T follicular helper cell (primary cell): ENCODE data around the gene BCR.

Experiments
- DNase-seq: peaks from one replicate; pipeline ENCODE4 v3.0.0-alpha.2; 2020; ENCODE audit warnings: low read depth

Gene BCR

DNA sequence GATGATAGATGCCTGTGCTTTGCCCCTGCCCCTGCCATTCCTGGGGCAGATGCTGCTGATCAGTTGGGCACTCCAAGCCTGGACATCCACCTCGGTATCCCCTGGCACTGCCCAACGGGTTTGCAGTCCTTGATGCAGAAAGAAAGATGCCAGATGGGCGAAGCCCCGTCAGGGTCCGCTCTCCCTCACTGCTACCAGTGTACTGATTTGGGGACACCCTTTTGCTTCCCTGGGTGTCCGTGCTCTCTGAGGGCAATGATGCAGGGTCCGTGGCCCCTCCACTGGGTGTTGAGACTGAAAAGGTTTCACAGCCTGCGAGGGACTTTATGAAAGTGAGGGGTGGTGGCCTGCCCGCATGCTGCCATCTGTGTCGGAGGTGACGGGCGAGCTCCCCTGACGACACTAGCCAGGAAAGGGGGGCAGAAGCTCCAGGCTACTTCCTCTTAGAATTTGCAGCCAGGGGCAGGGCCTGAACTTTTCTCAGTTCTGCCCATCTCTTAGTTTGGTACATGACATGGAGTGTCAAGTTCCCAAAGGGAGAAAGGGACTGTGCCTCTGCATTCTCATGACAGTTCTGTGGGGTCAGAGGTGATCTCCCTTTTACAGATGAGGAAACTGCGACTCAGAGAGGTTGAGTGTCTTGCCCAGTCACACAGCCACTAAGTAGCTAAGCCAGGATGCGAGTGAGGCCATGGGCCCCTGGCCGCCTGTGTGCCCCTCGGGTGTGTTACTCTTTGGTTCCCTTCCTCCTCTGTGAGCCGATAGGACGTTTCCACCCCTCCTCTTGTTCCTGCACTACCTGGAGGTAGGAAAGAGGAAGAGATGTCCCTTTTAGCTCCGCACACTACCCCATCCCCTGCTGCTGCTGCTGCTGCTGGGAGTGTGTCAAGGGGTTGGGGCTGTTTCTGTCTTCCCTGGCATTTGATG, 96.6 kb downstream of the BCR start:
- no peak for DNase-seq

DNA sequence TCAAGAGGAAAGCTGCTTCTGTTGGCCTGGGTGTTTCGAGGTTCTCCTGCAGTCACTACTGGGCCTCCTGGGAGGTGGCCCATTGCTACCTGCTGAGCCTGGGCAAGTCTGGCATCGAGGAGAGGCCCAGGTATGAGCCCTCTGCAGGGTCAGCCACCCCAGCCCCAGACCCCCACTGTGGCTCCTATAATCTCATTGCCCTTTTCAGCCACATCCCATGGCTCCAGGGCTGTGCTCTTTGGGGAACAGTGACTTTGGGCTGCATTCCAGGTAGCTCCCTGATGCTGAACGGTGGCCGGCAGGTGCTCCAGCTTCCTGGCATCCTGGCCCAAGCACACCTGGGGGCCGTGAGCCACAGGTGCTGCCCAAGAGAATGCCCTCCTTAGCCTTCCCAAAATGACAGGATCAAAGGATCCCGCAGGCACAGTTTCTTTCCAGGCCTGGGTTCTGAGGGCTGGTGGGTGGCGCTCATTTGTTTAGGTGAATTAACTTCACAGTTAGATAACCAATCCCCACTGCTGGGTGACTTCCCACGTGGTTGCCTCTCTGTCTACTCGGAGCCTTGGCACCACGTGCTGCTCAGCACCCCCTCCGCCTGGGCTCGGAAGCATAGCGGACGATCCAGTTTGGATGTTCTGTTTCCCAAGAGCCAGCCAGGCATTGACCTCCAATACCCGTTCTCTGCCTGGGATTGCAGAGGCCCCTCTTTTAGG, 97.4 kb downstream of the BCR start:
- no peak for DNase-seq

DNA sequence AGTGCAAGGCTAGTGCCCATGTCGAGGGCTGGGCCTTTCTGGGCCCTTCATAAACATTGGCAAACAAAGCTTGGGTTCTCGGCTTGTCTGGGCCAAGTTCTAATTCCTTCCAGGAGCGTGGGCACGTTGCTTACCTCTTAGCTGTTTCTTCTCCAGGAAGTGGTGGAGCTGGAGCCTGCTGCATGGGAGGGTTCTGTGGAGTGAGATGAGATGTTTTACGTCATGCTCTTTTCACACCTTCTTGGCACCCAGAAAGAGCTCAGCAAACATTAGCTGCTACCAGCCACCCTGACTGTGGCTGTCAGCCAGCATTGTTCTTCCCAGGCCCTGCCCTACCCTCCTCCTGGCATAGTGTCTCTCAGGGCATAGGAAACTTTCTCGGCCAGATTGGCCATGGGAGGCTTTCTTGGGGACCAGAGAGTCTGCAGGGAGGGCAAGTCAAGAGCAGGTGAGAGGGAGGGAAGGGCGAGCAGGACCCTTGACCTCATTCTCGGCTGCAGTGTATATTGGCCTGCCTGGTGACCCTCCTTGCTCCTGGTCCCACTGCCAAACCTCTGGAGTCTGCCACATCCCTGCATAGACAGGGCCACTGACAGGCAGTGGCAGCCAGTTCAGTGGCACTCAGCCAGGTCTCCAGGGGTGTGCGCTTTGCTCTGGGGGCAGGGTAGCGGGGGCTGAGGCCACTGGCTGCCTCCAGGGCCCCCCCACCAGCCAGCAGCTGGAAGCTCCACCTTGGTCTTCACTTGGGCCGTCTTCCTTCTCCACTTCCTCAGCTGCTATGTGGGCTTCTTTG, 98.8 kb downstream of the BCR start:
- no peak for DNase-seq

DNA sequence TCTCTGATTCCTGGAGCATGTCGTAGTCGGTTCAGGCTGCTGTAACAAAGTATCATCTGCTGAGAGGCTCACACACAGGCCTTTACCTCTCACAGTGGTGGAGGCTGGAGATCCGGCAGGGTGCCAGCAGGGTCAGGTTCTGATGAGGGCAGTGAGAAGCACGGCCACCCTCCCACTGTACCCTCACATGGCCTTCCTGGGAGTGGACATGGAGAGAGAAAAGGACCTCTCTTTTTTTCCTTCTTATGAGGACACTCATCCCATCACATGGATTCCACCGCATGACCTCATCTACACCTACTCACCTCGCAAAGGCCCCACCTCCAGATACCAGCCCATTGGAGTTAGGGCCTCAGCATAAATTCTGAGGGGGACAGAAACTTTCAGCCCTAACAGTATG, 99.5 kb downstream of the BCR start:
- DNase-seq: no peak

DNA sequence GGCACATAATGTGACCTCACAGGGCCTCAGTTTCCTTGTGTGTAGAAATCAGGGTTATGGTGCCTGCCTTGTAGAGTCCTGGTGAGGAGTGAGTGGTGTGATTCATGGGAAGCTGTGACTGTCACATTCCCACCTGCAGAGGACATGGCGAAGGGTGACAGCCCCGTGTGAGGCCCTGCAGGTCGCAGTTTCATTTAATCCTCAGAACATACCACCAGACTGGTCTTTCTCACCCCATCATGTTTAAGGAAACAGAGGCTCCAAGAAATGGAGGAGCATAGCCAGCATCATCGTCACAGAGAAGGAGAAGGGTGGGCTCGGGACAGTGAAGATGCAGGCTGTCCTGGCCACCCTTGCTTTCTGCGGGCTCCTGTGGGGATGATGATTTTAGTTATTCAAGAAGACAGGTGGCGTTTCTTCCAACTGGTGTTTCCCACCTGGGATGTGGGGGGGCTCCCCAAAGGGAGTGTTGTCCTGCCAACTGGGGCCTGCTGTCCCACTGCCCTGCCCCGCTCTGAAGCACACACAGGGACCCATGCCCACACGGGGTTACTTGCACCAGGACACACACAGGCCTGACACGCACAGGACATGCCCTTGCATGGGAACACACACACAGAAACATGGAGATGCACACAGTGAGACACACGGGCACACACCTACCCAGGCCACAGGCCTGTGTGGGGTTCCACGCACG, 100.2 kb downstream of the BCR start:
- no peak for DNase-seq

DNA sequence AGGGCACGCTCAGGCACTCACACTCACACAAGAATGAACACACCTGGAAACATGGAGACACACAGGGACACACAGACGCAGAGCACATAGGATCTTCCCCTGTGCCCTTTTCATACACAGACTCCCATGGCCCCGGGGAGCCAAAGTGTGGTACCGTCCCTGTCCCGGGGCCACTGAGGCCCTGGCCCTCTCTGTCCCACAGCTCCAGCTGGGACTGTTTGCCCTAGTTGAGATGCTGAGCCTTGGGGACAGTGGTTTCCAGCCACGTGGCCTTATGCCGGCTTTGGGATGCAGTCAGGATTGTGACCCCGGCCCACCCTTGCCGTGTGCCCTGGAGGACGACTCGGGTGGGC, 100.7 kb downstream of the BCR start:
- DNase-seq: no peak

DNA sequence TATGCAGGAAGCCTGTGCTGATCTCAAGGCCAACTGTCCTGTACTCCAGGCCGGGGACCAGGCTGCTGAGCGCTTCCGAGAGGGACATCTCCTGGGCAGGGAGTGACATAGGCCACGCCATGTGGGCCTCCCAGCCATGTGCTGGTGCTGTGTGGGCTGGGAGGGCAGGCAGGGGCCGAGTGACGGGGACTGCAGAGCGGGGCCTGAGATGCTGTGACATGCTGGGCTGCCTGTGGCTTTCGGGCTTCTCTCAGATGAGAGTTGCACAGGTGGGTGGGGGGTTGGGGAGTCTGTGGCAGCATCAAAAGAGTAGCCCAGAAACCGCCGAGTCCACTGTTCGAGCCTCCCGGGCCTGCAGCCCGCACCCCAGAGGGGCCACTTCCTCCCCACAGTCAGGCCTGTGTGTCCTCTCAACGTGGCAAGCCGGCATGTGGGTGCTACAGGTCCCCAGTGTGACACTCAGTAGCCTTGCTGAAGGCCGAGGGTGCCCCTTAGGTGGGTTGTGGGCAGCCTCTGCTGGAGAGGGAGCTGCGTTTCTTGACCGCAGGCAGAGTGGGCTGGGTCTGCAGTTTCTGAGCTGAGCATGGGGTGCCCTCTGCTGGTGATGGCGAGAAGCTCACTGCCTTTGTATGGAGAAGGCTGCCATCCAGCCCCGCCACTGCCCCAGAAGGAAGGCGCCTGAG, 101.2 kb downstream of the BCR start:
- DNase-seq: peak; percentile 69

DNA sequence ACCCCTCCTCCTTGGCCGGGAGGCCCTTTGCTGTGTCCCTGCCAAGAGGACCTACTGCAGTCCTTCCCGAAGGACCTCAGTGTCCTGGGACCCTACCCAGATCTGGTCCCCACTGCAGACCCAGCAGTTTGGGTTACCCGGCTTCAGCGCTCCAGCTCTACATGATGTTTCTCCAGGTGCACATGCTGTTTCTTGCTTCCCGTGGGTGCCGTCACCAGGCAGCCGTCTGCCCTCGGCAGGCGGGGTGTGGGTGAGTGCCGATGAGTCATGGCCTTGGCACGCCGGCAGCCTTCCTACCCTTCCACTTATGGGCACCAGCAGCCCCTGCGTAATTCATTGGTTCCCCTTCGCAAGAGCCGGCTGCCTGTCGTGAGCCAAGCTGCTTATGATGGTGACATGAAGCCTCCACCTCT, 101.8 kb downstream of the BCR start:
- no peak for DNase-seq

DNA sequence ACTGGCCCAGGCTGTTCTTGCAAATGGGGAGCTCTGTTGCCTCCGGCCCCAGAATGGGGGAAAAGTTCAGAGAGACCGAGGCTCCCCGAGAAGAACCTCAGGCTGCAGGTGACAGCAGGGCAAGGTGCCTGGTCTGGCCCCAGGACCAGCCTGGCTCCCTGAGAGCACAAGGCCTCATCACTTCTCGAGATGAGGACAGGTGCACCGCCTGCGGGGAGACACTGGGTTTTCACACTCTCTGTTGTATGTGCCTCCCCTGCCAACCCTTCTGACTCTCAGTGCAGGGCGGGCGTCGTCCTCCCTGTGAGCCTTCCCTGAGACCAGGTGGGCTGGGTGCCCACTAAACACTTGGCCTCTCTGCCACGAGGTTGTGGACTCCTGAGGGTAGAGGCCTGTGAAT, 102.2 kb downstream of the BCR start:
- DNase-seq: no peak

DNA sequence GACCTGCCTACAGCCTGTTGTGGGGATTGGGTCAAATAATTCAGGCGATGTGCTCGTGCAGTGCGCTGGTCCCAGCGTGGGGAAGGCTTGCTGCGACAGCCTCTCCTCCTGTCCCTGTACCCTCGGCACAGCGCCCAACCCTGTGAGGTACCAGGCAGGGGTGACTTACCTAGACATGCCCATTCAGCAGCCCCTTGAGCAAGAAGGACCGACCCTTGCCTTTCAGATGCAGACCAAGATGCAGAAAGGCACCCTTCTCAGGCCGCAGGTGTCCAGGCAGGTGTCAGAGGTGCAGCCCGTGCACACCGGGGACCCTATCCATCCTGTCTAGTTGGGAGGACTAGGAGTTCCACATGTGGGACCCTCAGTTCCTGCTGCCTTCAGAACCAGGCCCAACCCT, 102.7 kb downstream of the BCR start:
- DNase-seq: no peak

DNA sequence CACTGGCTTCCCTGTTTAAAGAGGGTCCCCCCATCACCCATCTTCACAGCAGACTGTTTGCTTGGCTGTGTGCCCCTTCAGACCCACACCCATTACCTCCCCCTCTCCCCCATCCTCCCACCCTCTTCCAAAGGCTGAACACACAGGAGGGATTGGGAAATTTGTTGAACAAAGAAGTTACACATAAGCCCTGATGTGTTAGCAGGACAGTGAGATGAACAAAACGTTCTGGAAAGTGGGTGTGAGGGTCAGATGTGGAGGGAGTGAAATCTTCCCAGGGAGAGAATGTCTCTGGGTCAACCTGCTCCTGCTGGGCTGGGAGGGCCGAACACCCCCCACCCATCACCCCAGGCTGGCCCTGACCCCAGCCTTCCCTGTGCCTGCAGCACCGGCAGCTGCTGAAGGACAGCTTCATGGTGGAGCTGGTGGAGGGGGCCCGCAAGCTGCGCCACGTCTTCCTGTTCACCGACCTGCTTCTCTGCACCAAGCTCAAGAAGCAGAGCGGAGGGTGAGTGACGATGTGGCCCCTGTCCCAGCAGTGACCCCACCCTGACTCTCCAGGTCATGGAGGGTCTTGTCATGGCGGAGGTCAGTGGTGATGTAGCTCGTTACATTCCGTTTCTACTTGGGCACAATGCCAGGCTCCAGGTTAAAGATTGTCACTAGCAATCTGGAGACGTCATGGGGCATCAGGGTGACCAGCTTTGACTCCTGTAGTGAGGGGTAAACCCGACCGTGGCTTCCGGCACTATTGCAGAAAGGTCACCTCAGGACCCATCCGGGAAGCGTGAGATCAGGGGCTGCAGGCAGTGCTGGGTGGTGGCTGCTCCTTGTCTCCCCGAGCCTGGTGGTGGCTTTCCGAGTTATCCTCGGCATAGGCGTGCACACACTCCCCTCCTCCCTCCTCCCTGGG, 103.5 kb downstream of the BCR start:
- no peak for DNase-seq

DNA sequence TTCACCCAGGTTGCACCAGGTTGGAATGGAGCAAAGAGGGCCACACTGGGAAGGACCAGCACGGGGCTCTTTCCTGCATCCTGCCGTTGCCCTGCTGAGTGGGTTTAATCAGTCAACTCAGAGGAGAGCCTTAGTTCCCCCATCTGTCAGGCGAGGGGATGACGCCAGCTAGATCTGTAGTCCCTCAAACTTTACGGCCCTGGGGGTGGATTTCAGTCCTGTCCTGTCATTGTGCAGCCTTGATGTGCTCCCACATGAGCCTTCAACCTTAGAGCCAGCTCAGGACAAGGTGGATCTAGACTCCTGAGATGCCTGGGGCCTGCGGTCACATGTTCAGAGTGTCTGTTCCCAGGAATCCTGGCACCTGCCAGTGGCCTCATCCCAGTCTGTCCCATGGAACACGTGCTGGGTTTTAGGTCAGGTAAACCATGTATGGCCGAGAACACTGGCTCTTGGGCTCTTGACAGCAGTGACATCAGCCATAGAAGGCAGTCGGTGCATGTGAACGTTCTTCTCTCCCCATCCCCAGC, 104.3 kb downstream of the BCR start:
- no peak for DNase-seq

DNA sequence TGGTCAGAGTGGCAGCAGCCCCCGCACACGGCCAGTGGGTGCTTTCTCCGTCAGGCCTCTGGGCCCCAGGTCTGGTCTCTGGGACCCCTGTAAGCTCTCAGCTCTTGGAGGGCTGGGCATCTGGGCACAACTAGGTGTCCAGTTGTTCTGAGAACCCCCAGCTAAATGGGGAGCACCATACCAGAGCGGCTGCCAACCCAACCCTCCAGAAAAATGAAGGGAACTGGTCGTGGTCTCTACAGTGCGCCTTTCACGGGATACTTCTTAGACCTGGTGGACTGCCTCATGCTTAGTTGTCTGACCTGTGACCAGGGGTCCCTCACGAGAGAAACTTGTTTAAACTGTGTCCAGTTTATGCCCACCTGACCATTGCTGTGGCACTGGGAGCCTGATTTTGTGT, 104.9 kb downstream of the BCR start:
- no peak for DNase-seq

DNA sequence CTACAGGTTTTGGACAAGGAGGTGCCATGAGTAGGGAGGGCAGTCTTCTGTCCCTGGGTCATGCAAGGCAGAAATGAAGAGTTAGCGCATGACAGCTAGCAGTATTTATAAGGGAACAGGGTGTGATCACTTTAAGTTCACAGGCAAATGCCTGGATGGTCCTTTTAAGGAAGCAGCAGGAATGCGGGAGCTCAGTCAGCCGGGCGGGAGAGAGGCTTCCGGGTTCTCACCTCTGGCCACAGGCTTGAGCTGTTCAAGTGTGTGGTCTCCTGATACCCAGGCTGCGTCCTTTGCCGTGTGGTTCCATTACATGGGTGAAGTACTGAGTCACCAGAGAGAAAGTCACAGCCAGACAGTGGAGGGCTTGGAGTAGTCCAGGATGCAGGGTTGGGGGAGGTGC, 105.4 kb downstream of the BCR start:
- no peak for DNase-seq

DNA sequence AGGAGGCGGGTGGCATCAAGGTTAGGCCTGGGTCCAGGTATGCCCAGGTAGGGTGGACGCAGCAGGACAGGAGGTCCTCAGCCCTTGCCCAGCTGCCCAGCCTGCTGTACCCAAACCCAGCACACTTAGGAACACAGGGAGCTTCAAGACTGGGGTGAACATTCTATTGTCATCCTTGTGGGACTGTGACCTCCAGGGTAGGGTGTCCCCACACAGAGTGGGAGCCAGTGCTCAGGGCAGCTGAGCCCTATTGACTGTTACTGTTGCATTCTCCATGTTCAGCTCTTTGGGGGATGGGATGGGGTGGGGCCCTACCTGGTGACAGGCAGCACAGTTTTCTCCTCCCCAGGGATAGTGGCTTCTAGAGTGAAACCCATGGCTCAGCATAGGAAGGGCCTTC, 106.0 kb downstream of the BCR start:
- DNase-seq: no peak

DNA sequence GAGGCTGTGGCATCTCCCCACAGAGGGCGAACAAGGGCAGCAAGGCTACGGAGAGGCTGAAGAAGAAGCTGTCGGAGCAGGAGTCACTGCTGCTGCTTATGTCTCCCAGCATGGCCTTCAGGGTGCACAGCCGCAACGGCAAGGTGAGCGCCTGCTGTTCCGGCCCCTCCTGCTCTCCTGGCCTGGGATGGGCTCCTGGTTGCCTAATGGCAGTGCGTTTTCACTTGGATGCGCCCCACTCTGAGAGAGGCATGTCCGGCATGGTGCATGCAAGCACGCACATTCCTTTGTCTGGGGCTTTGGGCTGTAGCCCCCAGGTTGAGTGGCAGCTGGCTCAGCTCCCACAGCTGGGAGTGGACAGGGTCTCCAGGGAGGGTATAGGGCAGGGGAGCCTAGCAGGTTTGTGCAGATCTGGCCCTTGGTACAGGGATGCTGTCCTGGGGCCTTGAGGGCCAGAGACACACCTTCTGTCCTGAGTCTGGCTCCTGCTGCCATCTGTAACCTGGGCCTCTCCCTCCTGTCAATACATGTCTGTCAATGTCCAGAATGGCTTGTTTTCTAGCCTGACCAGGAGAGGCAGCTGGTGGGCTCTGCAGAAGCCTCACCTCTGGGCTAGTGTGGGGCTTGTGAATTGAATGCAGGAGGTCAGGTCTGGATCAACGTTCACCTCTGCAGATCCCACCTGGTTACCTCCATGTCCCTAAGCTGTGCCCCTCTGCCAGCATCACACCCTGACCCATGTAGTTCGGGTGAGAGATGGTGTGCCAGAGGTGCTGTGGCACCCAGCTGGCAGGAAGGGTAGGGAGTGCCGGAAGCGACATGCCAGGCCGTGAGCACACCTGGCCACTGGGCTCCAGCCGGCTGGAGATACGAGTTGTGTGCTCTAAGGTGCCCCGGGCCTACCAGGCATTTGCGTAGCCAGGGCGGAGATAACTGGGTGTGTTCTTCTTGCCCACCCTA, 107.1 kb downstream of the BCR start:
- no peak for DNase-seq

DNA sequence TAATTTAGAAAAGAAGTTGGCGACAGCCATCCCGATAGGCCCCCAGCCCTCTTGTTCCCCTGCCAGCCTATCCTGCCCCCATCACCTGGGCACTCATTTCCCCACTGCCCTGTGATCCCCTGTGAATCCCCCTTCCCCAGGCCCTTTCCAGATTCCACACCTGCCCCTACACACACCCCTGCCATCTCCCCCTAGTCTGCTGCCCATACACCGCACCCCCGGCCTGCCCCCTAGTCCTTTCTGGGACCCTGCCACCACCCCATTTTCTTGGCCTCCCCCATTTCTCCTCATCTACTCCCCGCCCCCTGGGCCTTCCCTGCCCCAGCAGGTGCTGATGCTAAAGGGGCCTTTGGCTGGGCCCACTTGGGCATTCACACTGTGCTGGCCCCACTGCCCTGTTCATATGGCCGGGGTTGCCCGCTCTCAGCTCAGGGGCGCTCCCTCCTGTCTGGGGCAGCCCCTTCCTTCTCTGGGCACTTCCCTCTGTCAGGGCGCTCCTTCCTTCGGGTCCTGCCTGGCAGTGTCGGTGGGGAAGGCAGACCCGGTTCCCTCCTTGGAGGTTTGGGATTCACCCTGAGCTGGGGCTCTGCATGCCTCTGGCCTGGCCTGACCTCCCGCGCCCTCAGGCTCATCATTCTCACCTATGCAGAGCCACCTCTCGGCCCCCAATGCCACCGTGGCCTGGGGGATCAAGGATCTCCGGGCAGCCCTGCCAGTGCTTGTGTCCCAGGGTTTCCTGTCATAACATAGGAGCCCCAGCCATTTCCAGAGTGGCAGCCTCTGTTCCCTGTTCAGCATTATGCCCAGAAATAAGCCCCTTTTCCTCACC, 108.2 kb downstream of the BCR start:
- no peak for DNase-seq

DNA sequence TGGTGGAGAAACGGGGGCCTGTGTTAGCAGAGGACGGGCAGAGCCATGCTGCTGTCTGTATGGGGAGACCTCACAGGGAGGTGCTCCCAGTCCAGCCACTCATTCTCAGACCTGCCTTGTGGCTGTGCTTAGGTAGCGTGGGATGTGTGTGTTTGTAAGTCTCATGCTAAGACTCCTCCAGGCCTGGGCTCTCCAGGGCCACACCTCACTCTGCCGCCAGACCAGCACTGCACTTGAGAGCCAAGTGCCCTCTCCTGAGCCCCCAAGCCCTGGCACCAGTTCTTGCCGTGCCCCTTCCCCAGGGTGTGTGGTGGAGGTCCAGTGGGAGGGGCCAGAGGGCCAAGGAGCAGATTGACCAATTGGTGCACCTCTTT, 108.8 kb downstream of the BCR start:
- DNase-seq: no peak
